Measurements from ENCODE around the gene LUC7L3. TPM values are rescaled to one million over a fixed set of nuclear protein-coding genes. Genes with fewer than 3 reads are reported as not detected.

The LUC7L3 gene
- total RNA-seq, 1 experiment from 2014 or later = 108 TPM

GRCh38 chr17:50731575-50732460, 12.4 kb downstream of the LUC7L3 start:
- POLR2A ChIA-PET = interaction anchor here (0.9 to 1.9 kb wide), 6 partner anchors 9 to 26 kb away, joined by 3 to 7 read pairs (median 4); partner anchors contain the start of gene LUC7L3
- no peak overlapping the region for H3K27ac Mint-ChIP-seq (ENCODE audit: low read depth, unreplicated experiment)
- H3K27me3 Mint-ChIP-seq (ENCODE audit: insufficient read depth, unreplicated experiment) = no peaks in the 10 kb centered on the region
- no peak overlapping the region for H3K4me3 Mint-ChIP-seq (ENCODE audit: unreplicated experiment)
- intact Hi-C loops (cut with micrococcal nuclease) = no loop called here
- H3K9me3 Mint-ChIP-seq (ENCODE audit: unreplicated experiment) = no peaks in the 10 kb centered on the region
- no peak for TF ChIP-seq CTCF (IDR thresholded peaks at IDR 0.05; ENCODE audit: unreplicated experiment)
- BruUV-seq (replicated peaks) = no TSS peak
- H3K4me1 Mint-ChIP-seq (ENCODE audit: insufficient read depth, unreplicated experiment) = peaks cover 32% of the 10 kb centered on the region
- CTCF ChIA-PET = interaction anchor here (1.0 kb wide), 1 partner anchor 252 kb away, joined by 3 read pairs; no protein-coding TSS in a partner anchor
- H3K36me3 Mint-ChIP-seq (ENCODE audit: insufficient read depth, unreplicated experiment) = peaks cover 12% of the 10 kb centered on the region
- DNase-seq (ENCODE audit: unreplicated experiment) = no peak

GRCh38 chr17:50735287-50735686, 15.9 kb downstream of the LUC7L3 start:
- Mint-ChIP-seq H3K4me3 (ENCODE audit: unreplicated experiment) (no peak overlapping the region), H3K36me3 (ENCODE audit: insufficient read depth, unreplicated experiment) (peaks cover 42% of the 10 kb centered on the region), H3K9me3 (ENCODE audit: unreplicated experiment) (no peaks in the 10 kb centered on the region), H3K27me3 (ENCODE audit: insufficient read depth, unreplicated experiment) (no peaks in the 10 kb centered on the region), H3K4me1 (ENCODE audit: insufficient read depth, unreplicated experiment) (peaks cover 48% of the 10 kb centered on the region), H3K27ac (ENCODE audit: low read depth, unreplicated experiment) (no peak overlapping the region)
- DNase-seq (ENCODE audit: unreplicated experiment) = no peak
- POLR2A ChIA-PET = no interaction called here
- CTCF ChIA-PET = no interaction called here
- intact Hi-C loops (cut with micrococcal nuclease) = no loop called here
- TF ChIP-seq CTCF (IDR thresholded peaks at IDR 0.05; ENCODE audit: unreplicated experiment) = no peak
- BruUV-seq (replicated peaks) = no TSS peak

GRCh38 chr17:50737118-50737698, 17.8 kb downstream of the LUC7L3 start:
- Mint-ChIP-seq H3K27ac (ENCODE audit: low read depth, unreplicated experiment) (no peak overlapping the region), H3K36me3 (ENCODE audit: insufficient read depth, unreplicated experiment) (peaks cover 61% of the 10 kb centered on the region), H3K27me3 (ENCODE audit: insufficient read depth, unreplicated experiment) (no peaks in the 10 kb centered on the region), H3K4me1 (ENCODE audit: insufficient read depth, unreplicated experiment) (peaks cover 37% of the 10 kb centered on the region), H3K4me3 (ENCODE audit: unreplicated experiment) (no peak overlapping the region), H3K9me3 (ENCODE audit: unreplicated experiment) (no peaks in the 10 kb centered on the region)
- intact Hi-C loops (cut with micrococcal nuclease) = no loop called here
- no peak for DNase-seq (ENCODE audit: unreplicated experiment)
- TF ChIP-seq CTCF (IDR thresholded peaks at IDR 0.05; ENCODE audit: unreplicated experiment) = no peak
- POLR2A ChIA-PET = no interaction called here
- no TSS peak for BruUV-seq (replicated peaks)
- CTCF ChIA-PET = no interaction called here

- Mint-ChIP-seq H3K4me1 (ENCODE audit: insufficient read depth, unreplicated experiment) (peaks cover 35% of the 10 kb centered on the region), H3K27me3 (ENCODE audit: insufficient read depth, unreplicated experiment) (no peaks in the 10 kb centered on the region), H3K36me3 (ENCODE audit: insufficient read depth, unreplicated experiment) (peaks cover 80% of the 10 kb centered on the region), H3K27ac (ENCODE audit: low read depth, unreplicated experiment) (peak overlapping the region; percentile 84), H3K4me3 (ENCODE audit: unreplicated experiment) (no peak overlapping the region), H3K9me3 (ENCODE audit: unreplicated experiment) (no peaks in the 10 kb centered on the region)
- CTCF ChIA-PET = interaction anchor here (1.3 kb wide), 1 partner anchor 108 kb away, joined by 3 read pairs; no protein-coding TSS in a partner anchor
- TF ChIP-seq CTCF (IDR thresholded peaks at IDR 0.05; ENCODE audit: unreplicated experiment) = no peak
- no peak for DNase-seq (ENCODE audit: unreplicated experiment)
- POLR2A ChIA-PET = interaction anchor here (0.9 to 1.2 kb wide), 2 partner anchors 16 to 20 kb away, joined by 3 to 6 read pairs; partner anchors contain the start of gene LUC7L3
- intact Hi-C loops (cut with micrococcal nuclease) = no loop called here
- BruUV-seq (replicated peaks) = no TSS peak
Observed at GRCh38 chr17:50739098-50739497, 19.7 kb downstream of the LUC7L3 start.

Data from MCF 10A (cell line).